Measurements from ENCODE around the gene NXNL2.

Gene NXNL2

DNA sequence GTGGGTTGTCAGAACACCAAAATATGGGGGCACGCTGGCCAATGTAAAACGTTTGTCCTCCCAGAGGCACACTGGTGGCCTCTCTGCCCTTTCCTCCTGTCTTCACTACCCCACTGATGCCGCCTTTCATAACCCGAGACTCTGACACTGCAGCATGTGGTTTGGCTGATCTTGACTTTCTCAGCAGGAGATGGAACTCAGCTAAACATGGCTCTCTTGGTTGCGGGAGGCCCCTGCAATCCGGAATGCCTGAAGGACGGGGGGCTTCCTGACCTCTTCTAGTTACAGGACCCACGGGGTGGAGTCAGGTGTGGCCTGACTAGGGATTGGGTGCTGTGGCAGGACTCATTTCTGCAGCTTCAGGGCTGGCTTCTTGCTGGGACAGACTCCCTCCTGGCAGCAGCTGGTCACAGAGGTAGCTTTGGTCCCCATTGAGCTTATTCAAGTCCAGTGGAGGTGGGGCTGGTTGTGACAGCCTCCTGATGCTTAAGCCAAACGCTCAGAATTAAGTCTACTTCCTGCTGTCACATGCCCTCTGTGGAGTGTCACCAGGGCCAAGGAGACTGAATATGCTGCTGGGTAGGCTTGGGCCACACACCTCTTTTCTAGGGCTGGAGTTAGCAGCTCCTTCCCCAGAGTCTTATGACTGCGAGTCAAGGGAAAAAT, 44.2 kb downstream of the NXNL2 start:
- no peak for DNase-seq

- no peak for DNase-seq
Measured at GRCh38 chr9:88580961-88581360, 46.0 kb downstream of the NXNL2 start.

DNA sequence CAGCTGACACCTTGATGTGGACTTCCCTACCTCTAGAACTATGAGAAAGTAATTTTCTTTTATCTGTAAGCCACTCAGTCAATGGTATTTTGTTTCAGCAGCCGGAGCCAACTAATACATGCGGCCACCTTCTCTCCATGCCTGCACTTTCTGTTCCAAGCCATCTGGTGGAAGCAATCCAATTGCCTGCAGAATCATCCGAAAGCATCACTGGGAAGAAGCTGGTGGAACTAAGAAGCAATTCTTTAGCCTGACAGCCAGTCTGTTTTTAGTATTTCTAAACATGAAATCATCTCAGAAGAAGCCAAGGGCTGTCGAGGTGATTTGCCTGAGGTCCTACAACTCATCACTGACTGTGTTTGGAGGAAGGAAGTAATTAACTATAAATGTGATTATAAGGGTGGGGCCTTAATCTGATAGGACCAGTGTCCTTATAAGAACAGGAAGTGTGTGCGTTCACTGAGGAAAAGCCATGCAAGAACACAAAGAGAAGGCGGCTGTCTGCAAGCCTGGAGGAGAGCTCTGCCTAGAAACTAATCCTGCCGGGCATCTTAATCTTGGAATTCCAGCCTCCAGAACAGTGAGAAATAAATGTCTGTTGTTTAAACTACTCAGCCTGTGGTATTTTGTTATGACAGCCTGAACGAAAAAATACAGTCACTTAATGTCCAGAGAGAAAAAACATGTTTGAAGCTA, 49.1 kb downstream of the NXNL2 start:
- DNase-seq, result no peak

- DNase-seq, result no peak
Measured at GRCh38 chr9:88585426-88585825, 50.4 kb downstream of the NXNL2 start.

GRCh38 chr9:88586452-88586851, 51.5 kb downstream of the NXNL2 start:
- DNase-seq, result no peak

DNA sequence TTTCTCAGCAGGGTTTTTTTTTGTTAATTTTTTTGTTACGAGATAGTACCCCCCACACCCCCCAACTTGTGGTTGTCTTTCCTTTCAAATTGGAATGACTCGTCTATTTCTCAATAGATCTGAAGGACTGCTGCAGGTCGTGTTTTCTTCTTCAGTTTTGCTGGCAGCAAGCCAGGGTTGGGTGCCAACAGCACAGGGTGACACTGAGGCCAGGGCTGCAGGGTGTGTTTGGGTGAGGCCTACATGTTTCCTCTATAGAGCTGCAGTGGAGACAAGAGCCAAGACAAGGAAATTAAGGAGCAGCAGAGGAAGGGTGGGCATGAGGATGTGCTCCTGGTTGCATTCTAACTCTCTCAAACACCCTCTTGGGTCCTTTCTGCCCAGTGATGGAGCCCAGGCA, 52.2 kb downstream of the NXNL2 start:
- DNase-seq, result no peak

- DNase-seq, result no peak
Measured at GRCh38 chr9:88587885-88588649, 53.1 kb downstream of the NXNL2 start.

DNA sequence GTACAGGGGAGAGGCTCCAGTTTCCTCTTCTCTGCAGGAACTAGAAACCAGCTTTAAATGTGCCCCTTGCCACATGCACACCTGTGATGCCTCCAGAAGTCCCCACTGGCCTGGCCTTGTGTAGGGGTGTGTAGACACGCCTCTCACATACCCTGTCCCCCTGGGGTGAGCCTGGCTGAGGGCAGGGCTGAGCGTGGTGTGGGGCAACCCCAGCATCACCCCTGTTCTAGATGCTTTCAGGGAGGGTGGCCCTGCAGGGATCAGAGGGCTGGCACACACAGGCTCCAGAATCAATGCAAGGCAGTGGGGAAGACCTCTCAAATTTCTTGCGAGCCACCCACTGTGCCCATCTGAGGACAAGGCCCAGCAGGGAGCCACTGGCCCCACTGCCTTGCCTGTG, 54.7 kb downstream of the NXNL2 start:
- DNase-seq, result no peak

DNA sequence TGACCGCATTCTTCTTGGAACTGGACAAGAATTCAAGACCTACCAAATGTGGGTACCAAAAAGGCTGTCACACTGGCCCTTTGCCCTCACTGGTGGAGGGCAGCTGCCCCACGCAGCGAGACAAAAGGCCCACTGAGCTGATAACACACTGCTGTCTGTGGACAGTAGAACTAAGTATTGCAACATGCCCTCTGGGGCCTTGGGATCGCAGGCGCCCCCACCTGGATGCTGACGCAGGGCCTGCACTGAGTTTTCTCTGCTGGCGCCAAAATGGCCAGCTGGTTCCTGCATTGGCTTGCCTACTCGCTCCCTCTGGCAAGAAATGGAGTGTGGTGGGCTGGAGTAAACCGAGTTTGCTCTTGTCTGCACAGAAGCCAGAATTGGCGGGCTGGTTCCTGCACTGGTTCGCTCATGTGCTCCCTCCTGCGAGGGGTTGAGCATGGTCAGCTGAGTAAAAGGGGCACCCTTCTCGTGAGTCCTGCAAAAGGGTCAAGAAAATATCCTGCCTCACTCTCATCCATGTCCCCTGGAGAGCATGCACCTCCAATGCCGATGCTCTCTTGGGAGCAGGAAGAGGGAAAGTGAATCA, 55.7 kb downstream of the NXNL2 start:
- DNase-seq, result no peak

DNA sequence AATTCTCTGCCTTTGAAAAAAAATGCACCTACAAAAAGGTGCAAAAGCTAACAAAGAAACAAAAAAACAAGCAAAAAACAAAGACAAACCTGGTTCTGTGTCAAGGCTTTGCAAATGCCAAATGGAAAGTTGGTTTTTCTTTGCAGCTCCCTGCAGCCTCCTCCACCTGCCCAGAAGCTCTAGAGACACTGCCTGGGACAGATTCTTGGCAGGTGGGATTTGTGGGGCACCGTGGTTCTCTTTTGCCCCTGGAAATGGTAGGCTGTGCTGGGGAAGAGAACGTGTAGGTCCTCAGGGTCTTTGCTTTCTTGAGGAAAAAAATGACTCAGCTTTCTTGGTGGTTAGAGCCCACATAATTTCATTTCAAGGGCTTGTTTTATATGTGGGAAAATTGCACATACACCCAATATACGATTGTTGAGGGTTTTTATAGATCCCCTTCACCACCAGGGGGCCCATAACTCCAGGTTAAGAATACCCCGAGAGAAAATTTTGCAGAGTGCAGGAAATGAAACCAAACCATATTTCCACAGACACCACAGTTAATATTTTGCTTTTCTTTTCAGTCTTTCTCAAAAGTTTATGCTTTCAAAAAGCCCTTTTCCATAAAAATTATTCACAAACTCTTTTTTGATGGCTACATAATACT, 58.7 kb downstream of the NXNL2 start:
- DNase-seq, result peak; percentile 36

Data from stimulated activated CD4-positive, alpha-beta T cell treated with anti-CD3 and anti-CD28 coated beads, Interleukin-12 subunit alpha, Interleukin-12 subunit beta, amount 100 ng/mL, for 4 hours (primary cell).